OCI-M2 (cell line): ENCODE data around the gene PCBD1.
"Not testable (repeated sequence)": the region's sequence is repeated elsewhere in the genome, so short reads cannot be mapped to it uniquely, and the experiment has no call there.

ENCODE experiments used
- DNase-seq: peaks from one replicate; lab custom pipeline; 2025; ENCODE audit not compliant: unreplicated experiment; lab: John Stamatoyannopoulos, UW

The PCBD1 gene

GRCh38 chr10:70879207-70879606 lies 9.2 kb downstream of the PCBD1 start:
- no peak for DNase-seq

- no peak for DNase-seq
Measured at GRCh38 chr10:70874061-70874460, 14.3 kb downstream of the PCBD1 start.

GRCh38 chr10:70872291-70872690 lies 16.1 kb downstream of the PCBD1 start:
- DNase-seq = no peak

GRCh38 chr10:70866424-70866823 lies 21.9 kb downstream of the PCBD1 start:
- DNase-seq = no peak

GRCh38 chr10:70864935-70865334 lies 23.4 kb downstream of the PCBD1 start:
- no peak for DNase-seq

GRCh38 chr10:70863470-70864160 lies 24.8 kb downstream of the PCBD1 start:
- no peak for DNase-seq

- DNase-seq = not testable (repeated sequence)
Measured at GRCh38 chr10:70861495-70862197, 26.7 kb downstream of the PCBD1 start.

GRCh38 chr10:70858759-70859158 lies 29.6 kb downstream of the PCBD1 start:
- no peak for DNase-seq

GRCh38 chr10:70856454-70856853 lies 31.9 kb downstream of the PCBD1 start:
- DNase-seq = no peak

GRCh38 chr10:70853457-70853856 lies 34.9 kb downstream of the PCBD1 start:
- DNase-seq = no peak

GRCh38 chr10:70853038-70853437 lies 35.3 kb downstream of the PCBD1 start:
- DNase-seq = no peak

GRCh38 chr10:70851597-70852475 lies 36.5 kb downstream of the PCBD1 start:
- no peak for DNase-seq

- DNase-seq = no peak
Measured at GRCh38 chr10:70850097-70850496, 38.3 kb downstream of the PCBD1 start.

- no peak for DNase-seq
Measured at GRCh38 chr10:70849582-70850016, 38.8 kb downstream of the PCBD1 start.

- DNase-seq = no peak
Measured at GRCh38 chr10:70847659-70848360, 40.6 kb downstream of the PCBD1 start.

GRCh38 chr10:70846795-70847194 lies 41.6 kb downstream of the PCBD1 start:
- no peak for DNase-seq

GRCh38 chr10:70845816-70846215 lies 42.5 kb downstream of the PCBD1 start:
- no peak for DNase-seq

GRCh38 chr10:70845256-70845655 lies 43.1 kb downstream of the PCBD1 start:
- DNase-seq = no peak

- DNase-seq = no peak
Measured at GRCh38 chr10:70843776-70844489, 44.4 kb downstream of the PCBD1 start.

GRCh38 chr10:70843333-70843732 lies 45.0 kb downstream of the PCBD1 start:
- DNase-seq = no peak
